ENCODE measurements around the gene RUVBL1. TPM values are rescaled to one million over a fixed set of nuclear protein-coding genes. Genes with fewer than 3 reads are reported as not detected.

Gene RUVBL1
- total and polyA plus RNA-seq, 2 of the 4 experiments (the other 2 are of a cell fraction) = 68.7 to 83.3 TPM

- Histone ChIP-seq H3K27ac (ENCODE audit: insufficient read depth, low read length) (peak overlapping the region; percentile 95), H2BK20ac (ENCODE audit: low read depth, low read length) (no peak overlapping the region; the same call in 1 of the 2 replicates), H4K5ac (ENCODE audit: low read depth, low read length) (peak overlapping the region; percentile 85), H4K8ac (ENCODE audit: low read depth in 2 of 2, low read length in 2 of 2) (peak overlapping the region; percentile 26 to 94; a peak in 3 of 4 replicates), H3K4ac (ENCODE audit: low read depth, low read length) (peak overlapping the region; percentile 96), H3K79me1 (ENCODE audit: low read depth in 1 of 2, low read length in 2 of 2) (peaks cover 9 to 38% of the 10 kb centered on the region in 2 experiments), H3K9me3 (ENCODE audit: control insufficient read depth, insufficient read depth, low read length) (no peaks in the 10 kb centered on the region), H4K91ac (ENCODE audit: insufficient read depth, low read depth, low read length) (peak overlapping the region; percentile 85), H2AK9ac (replicated peaks; ENCODE audit: low read depth, low read length, poor library complexity) (peak overlapping the region; percentile 98), H2BK15ac (ENCODE audit: low read depth, low read length) (peak overlapping the region; percentile 12; the same call in 1 of the 3 replicates), H3K9ac (ENCODE audit: low read depth, low read length) (peak overlapping the region; percentile 97), H2AFZ (replicated peaks; ENCODE audit: low read length, poor library complexity) (peak overlapping the region; percentile 89), H3K4me3 (ENCODE audit: insufficient read depth, low read depth, low read length) (peak overlapping the region; percentile 93), H3K18ac (ENCODE audit: low read depth, low read length) (peak overlapping the region; percentile 78), H3K14ac (replicated peaks; ENCODE audit: low read depth, low read length) (peak overlapping the region; percentile 97), H2AK5ac (ENCODE audit: low read depth, low read length) (peak overlapping the region; percentile 88), H3K23ac (ENCODE audit: low read depth, low read length) (peak overlapping the region; percentile 99), H3K4me1 (ENCODE audit: control insufficient read depth, insufficient read depth, low read length) (peaks cover 9% of the 10 kb centered on the region), H2BK5ac (ENCODE audit: low read depth, low read length, poor library complexity, severe bottlenecking) (peak overlapping the region; percentile 91), H3K9me1 (ENCODE audit: insufficient read depth, low read length) (peaks cover 8% of the 10 kb centered on the region), H4K20me1 (ENCODE audit: insufficient read depth, low read length) (peaks cover 39% of the 10 kb centered on the region), H3K56ac (ENCODE audit: extremely low read depth, insufficient read depth, low read length) (peak overlapping the region; percentile 98), H2BK120ac (ENCODE audit: low read depth, low read length) (peak overlapping the region; percentile 74), H3K27me3 (ENCODE audit: control insufficient read depth, insufficient read depth, low read length) (no peaks in the 10 kb centered on the region; the same call in 1 of the 2 replicates), H3K4me2 (ENCODE audit: low read depth, low read length) (peak overlapping the region; percentile 75), H3K36me3 (ENCODE audit: control insufficient read depth, insufficient read depth, low read length) (peaks cover 18% of the 10 kb centered on the region)
- ATAC-seq (ENCODE audit: low read depth) = no peak; the same call in 1 of the 2 replicates
- in situ Hi-C loops (cut with MboI; ENCODE audit: low sequenced_read_pairs) = no loop called here
- dilution Hi-C loops (cut with HindIII; ENCODE audit: low sequenced_read_pairs, unreplicated experiment) = no loop called here
- BruUV-seq (replicated peaks) = TSS peak; percentile 66
- CTCF ChIA-PET = no interaction called here
- 0% methylated on average over 11 of the region's 33 CpGs; no CpG with 5 or more reads in 1 of the 2 experiments for WGBS, 2 experiments (ENCODE audit: extremely low coverage in 2 of 2, insufficient read length in 1 of 2)
- POLR2A ChIA-PET (ENCODE audit: unreplicated experiment) = no interaction called here
- intact Hi-C loops (cut with micrococcal nuclease) = loop anchor here (2.0 to 5.0 kb wide), 3 partner anchors 362 to 460 kb away; partner anchors contain the start of gene TPRA1
- DNase-seq = no peak
- TF ChIP-seq CTCF (conservative IDR thresholded peaks at IDR 0.05; ENCODE audit: low read depth, low read length) (no peak), USF2 (IDR thresholded peaks at IDR 0.05; ENCODE audit: low read depth, low read length) (no peak), FOS (IDR thresholded peaks at IDR 0.05; ENCODE audit: low read depth, low read length) (no peak), BHLHE40 (IDR thresholded peaks at IDR 0.05; ENCODE audit: low read depth, low read length) (no peak), CEBPB (IDR thresholded peaks at IDR 0.05; ENCODE audit: low read depth, low read length) (no peak), MAZ (IDR thresholded peaks at IDR 0.05; ENCODE audit: borderline replicate concordance, low read depth, low read length) (no peak), NFE2L2 (IDR thresholded peaks at IDR 0.05; ENCODE audit: low read depth, low read length) (no peak), MXI1 (IDR thresholded peaks at IDR 0.05; ENCODE audit: borderline replicate concordance, low read depth, low read length) (no peak; the same call in 1 of the 2 replicates), RFX5 (IDR thresholded peaks at IDR 0.05; ENCODE audit: low read depth, low read length) (no peak), CHD1 (IDR thresholded peaks at IDR 0.05; ENCODE audit: low read depth, low read length) (no peak), RCOR1 (IDR thresholded peaks at IDR 0.05; ENCODE audit: insufficient replicate concordance, low read length) (no peak), RAD21 (IDR thresholded peaks at IDR 0.05; ENCODE audit: low read length) (no peak), MAFK (IDR thresholded peaks at IDR 0.05; ENCODE audit: low read depth, low read length) (no peak), SMC3 (IDR thresholded peaks at IDR 0.05; ENCODE audit: low read depth, low read length) (no peak)
Observed at GRCh38 chr3:128052595-128053351, 70.8 kb downstream of the RUVBL1 start.

Measured in IMR-90 (cell line).